CD14-positive monocyte (primary cell): ENCODE results near the gene PKD1L1. TPM values are rescaled to one million over a fixed set of nuclear protein-coding genes. Genes with fewer than 3 reads are reported as not detected.

ENCODE experiments used
- DNase-seq, 3 donors: peaks; one replicate each; pipeline ENCODE4 v3.0.0-alpha.2; 2011 to 2022
- H2AFZ ChIP-seq: 2 replicates; pipeline ENCODE4 v1.6.0; 2012; ENCODE audit warnings: mild to moderate bottlenecking, low read depth, low read length, inconsistent platforms; ENCODE audit not compliant: insufficient read depth, poor library complexity, severe bottlenecking
- H3K27ac ChIP-seq, 2 donors: 1 replicate in 1 of 2; 2 replicates in 1 of 2; pipeline ENCODE4 v1.5.1; 2012 to 2013; ENCODE audit warnings: low read length in 2 of 2, control low read depth in 1 of 2, inconsistent platforms in 1 of 2, low read depth in 1 of 2, mild to moderate bottlenecking in 1 of 2
- H3K27me3 ChIP-seq, 2 donors: one replicate each; pipeline versions ENCODE4 v1.6.0 to v1.6.1; 2011 to 2013; ENCODE audit warnings: low read length in 2 of 2; ENCODE audit not compliant: control insufficient read depth in 2 of 2, insufficient read depth in 2 of 2
- H3K36me3 ChIP-seq, 2 donors: replicated peaks in 1 of 2; 1 replicate in 1 of 2; 2 replicates in 1 of 2; pipeline versions ENCODE4 v1.5.1 to v1.6.1; 2012 to 2013; ENCODE audit warnings: low read length in 2 of 2, control low read depth in 1 of 2, inconsistent platforms in 1 of 2, mild to moderate bottlenecking in 1 of 2; ENCODE audit not compliant: insufficient read depth in 2 of 2, control insufficient read depth in 1 of 2
- H3K4me1 ChIP-seq, 2 donors: 1 replicate in 1 of 2; 2 replicates in 1 of 2; pipeline versions ENCODE4 v1.5.1 to v1.6.1; 2012 to 2013; ENCODE audit warnings: low read length in 2 of 2, control low read depth in 1 of 2, inconsistent platforms in 1 of 2, mild to moderate bottlenecking in 1 of 2, moderate library complexity in 1 of 2; ENCODE audit not compliant: insufficient read depth in 2 of 2, control insufficient read depth in 1 of 2
- H3K4me2 ChIP-seq: replicated peaks from 2 replicates; pipeline ENCODE3; 2012; ENCODE audit warnings: low read length, moderate library complexity, mild to moderate bottlenecking; ENCODE audit not compliant: poor library complexity, severe bottlenecking; ENCODE audit errors: extremely low read depth
- H3K4me3 ChIP-seq, 3 experiments: fragments of 200-600 bp in 1 of 3; sonication (generic) in 1 of 3; replicated peaks in 1 of 3; 1 replicate in 2 of 3; 2 replicates in 1 of 3; pipeline ENCODE4 v1.5.1; 2011 to 2013; ENCODE audit warnings: low read length in 3 of 3, mild to moderate bottlenecking in 3 of 3, control low read depth in 2 of 3, low read depth in 2 of 3, inconsistent platforms in 1 of 3, moderate library complexity in 1 of 3
- H3K79me2 ChIP-seq: 2 replicates; pipeline ENCODE4 v1.6.0; 2012; ENCODE audit warnings: mild to moderate bottlenecking, control low read depth, inconsistent platforms, low read length, moderate library complexity; ENCODE audit not compliant: insufficient read depth
- H3K9ac ChIP-seq: 2 replicates; pipeline ENCODE4 v1.6.0; 2017; ENCODE audit warnings: low read length, mild to moderate bottlenecking; ENCODE audit not compliant: insufficient read depth, poor library complexity, severe bottlenecking
- H3K9me3 ChIP-seq, 2 donors: replicated peaks in 1 of 2; 1 replicate in 1 of 2; 2 replicates in 1 of 2; pipeline versions ENCODE4 v1.5.1 to v1.6.1; 2012 to 2013; ENCODE audit warnings: low read length in 2 of 2, control low read depth in 1 of 2; ENCODE audit not compliant: control insufficient read depth in 1 of 2, insufficient read depth in 1 of 2
- H4K20me1 ChIP-seq: 2 replicates; pipeline ENCODE4 v1.6.0; 2012; ENCODE audit warnings: mild to moderate bottlenecking, low read length, control low read depth, moderate library complexity; ENCODE audit not compliant: insufficient read depth
- H3K27ac Mint-ChIP-seq, 7 donors: one replicate each; pipeline ENCODE4 v1.8.0; 2020; ENCODE audit warnings: mild to moderate bottlenecking in 7 of 7, mixed read lengths in 7 of 7, moderate library complexity in 6 of 7, inconsistent platforms in 2 of 7
- H3K27me3 Mint-ChIP-seq, 3 donors: one replicate each; pipeline ENCODE4 v1.8.0; 2021 to 2022; ENCODE audit warnings: low read depth in 3 of 3, mild to moderate bottlenecking in 3 of 3, mixed read lengths in 3 of 3, moderate library complexity in 3 of 3, inconsistent platforms in 1 of 3
- H3K36me3 Mint-ChIP-seq, 2 donors: one replicate each; pipeline ENCODE4 v1.8.0; 2020; ENCODE audit warnings: mixed read lengths in 2 of 2, inconsistent platforms in 1 of 2, mild to moderate bottlenecking in 1 of 2
- H3K4me1 Mint-ChIP-seq: one replicate; pipeline ENCODE4 v1.8.0; 2020; ENCODE audit warnings: mild to moderate bottlenecking, mixed read lengths
- H3K4me3 Mint-ChIP-seq, 2 donors: one replicate each; pipeline ENCODE4 v1.8.0; 2020; ENCODE audit warnings: mild to moderate bottlenecking in 2 of 2, mixed read lengths in 2 of 2, moderate library complexity in 1 of 2
- H3K9me3 Mint-ChIP-seq, 7 donors: one replicate each; pipeline ENCODE4 v1.8.0; 2020 to 2022; ENCODE audit warnings: mixed read lengths in 7 of 7, mild to moderate bottlenecking in 6 of 7, moderate library complexity in 6 of 7, inconsistent platforms in 2 of 7
- WGBS: methylation state at CpG from one replicate; pipeline ENCODE4 v1.1.5; 2013; ENCODE audit warnings: missing lambda C conversion rate; ENCODE audit not compliant: insufficient coverage; 5-methylcytosine and 5-hydroxymethylcytosine counted together
- intact Hi-C, 2 donors: fragments of 100-400 bp; cut with micrococcal nuclease; formaldehyde crosslinking; loops; one replicate each; pipeline versions ENCODE4 v1.15.0 to v1.15.1; 2023
- polyA plus RNA-seq, 3 donors: library from polyadenylated mRNA; depleted of rRNA in 1 of 3; unstranded in 2 of 3; stranded (reverse) in 1 of 3; fragments of 300-500 nt in 2 of 3; fragments of >200 nt in 1 of 3; fragmentation: Illumina TruSeq in 2 of 3; gene quantifications; 1 replicate in 2 of 3; 2 replicates in 1 of 3; pipeline ENCODE4 v1.2.3, GENCODE V29; 2012 to 2021
- TF ChIP-seq, protein P1 (sequence below): fragments of 200-600 bp; IDR thresholded peaks from one replicate; pipeline ENCODE4 v1.8.0; 2022; ENCODE audit warnings: antibody characterized with exemption, mild to moderate bottlenecking

PKD1L1 gene
- polyA plus RNA-seq, 3 donors, result 0.19 TPM; not detected in 2

- DNase-seq, result no peak
These were observed 120.9 kb downstream of the PKD1L1 start for GRCh38 chr7:47827351-47827756.

DNA sequence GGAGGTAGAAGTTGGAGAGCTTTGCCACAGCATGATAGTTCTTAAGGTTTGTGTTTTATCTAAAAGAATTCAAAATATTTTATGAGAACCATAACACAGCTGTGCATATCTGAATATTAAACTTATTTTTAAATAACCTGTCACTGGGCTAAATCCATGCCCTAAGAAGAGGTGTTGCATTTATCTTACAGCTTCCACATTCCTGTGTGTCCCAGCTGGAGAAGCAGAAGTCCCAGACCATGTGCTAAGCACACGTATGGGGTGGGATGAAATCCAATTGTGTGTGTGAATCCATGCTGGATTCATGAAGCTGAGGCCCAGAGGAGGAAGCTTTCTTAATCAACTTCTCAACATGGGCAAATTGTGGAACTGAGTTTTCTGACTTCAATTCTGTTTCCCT is 121.5 kb downstream of the PKD1L1 start:
- H3K27ac Mint-ChIP-seq, result no peak overlapping the region
- Histone ChIP-seq H3K4me2 (no peak overlapping the region), H3K4me1 (no peaks in the 10 kb centered on the region), H3K27ac (no peak overlapping the region), H4K20me1 (no peaks in the 10 kb centered on the region), H3K36me3 (no peaks in the 10 kb centered on the region), H3K9me3 (no peaks in the 10 kb centered on the region), H3K27me3 (no peaks in the 10 kb centered on the region), H3K9ac (no peak overlapping the region), H3K79me2 (no peaks in the 10 kb centered on the region), H2AFZ (no peak overlapping the region), H3K4me3 (no peak overlapping the region)
- no peaks in the 10 kb centered on the region for H3K4me1 Mint-ChIP-seq
- intact Hi-C loops, result no loop called here
- no peaks in the 10 kb centered on the region for H3K9me3 Mint-ChIP-seq
- H3K4me3 Mint-ChIP-seq, result no peak overlapping the region
- no peak for DNase-seq
- TF ChIP-seq, protein P1, sequence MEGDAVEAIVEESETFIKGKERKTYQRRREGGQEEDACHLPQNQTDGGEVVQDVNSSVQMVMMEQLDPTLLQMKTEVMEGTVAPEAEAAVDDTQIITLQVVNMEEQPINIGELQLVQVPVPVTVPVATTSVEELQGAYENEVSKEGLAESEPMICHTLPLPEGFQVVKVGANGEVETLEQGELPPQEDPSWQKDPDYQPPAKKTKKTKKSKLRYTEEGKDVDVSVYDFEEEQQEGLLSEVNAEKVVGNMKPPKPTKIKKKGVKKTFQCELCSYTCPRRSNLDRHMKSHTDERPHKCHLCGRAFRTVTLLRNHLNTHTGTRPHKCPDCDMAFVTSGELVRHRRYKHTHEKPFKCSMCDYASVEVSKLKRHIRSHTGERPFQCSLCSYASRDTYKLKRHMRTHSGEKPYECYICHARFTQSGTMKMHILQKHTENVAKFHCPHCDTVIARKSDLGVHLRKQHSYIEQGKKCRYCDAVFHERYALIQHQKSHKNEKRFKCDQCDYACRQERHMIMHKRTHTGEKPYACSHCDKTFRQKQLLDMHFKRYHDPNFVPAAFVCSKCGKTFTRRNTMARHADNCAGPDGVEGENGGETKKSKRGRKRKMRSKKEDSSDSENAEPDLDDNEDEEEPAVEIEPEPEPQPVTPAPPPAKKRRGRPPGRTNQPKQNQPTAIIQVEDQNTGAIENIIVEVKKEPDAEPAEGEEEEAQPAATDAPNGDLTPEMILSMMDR, result no peak
- H3K36me3 Mint-ChIP-seq, result no peaks in the 10 kb centered on the region
- WGBS, result no CpG with 5 or more reads among the region's 1 CpG
- peaks cover 4 to 9% (median 4%) of the 10 kb centered on the region in 3 donors for H3K27me3 Mint-ChIP-seq

More at GRCh38 chr7:47827351-47827756, 120.9 kb downstream of the PKD1L1 start:
- no peak overlapping the region for H2AFZ ChIP-seq
- Mint-ChIP-seq H3K9me3 (no peaks in the 10 kb centered on the region), H3K27me3 (peaks cover 4 to 9% (median 4%) of the 10 kb centered on the region in 3 donors), H3K27ac (no peak overlapping the region), H3K36me3 (no peaks in the 10 kb centered on the region), H3K4me1 (no peaks in the 10 kb centered on the region), H3K4me3 (no peak overlapping the region)
- WGBS, result 94% methylated on average over 6 of the region's 8 CpGs
- TF ChIP-seq, protein P1, result no peak
- intact Hi-C loops, result no loop called here
- no peak overlapping the region for H3K27ac ChIP-seq
- no peaks in the 10 kb centered on the region for H4K20me1 ChIP-seq
- no peak overlapping the region for H3K4me2 ChIP-seq
- no peaks in the 10 kb centered on the region for H3K9me3 ChIP-seq
- no peaks in the 10 kb centered on the region for H3K27me3 ChIP-seq
- no peak overlapping the region for H3K9ac ChIP-seq
- no peaks in the 10 kb centered on the region for H3K79me2 ChIP-seq
- H3K36me3 ChIP-seq, result no peaks in the 10 kb centered on the region
- H3K4me1 ChIP-seq, result no peaks in the 10 kb centered on the region
- H3K4me3 ChIP-seq, result no peak overlapping the region
